ENCODE results near the gene PRKCQ. TPM values are rescaled to one million over a fixed set of nuclear protein-coding genes. Genes with fewer than 3 reads are reported as not detected.

Gene PRKCQ
- total and polyA plus RNA-seq, 2 of the 8 experiments (the other 6 are each of a cell fraction or from before 2014, with no cell fraction given): 9.1 to 22.6 TPM

DNA sequence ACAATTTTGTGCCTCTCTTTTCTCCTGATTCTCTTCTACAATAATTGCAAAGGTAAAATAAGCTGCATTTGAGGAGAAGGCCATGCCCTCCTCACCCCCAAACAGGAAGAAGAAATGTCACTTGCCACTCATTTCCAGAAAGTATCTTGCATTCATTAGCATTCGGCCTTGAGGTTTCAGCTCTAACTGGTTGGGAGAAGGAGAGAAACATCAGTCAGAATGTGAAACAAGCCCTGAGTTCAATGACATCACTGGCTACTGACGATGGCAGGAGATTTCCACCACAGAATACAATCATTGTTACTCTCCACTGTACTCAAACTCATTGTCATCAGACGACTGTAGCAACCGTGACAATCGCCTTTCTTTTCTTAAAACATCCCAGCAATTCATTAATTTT is 72.8 kb downstream of the PRKCQ start (continued):
- TF ChIP-seq, protein P1, sequence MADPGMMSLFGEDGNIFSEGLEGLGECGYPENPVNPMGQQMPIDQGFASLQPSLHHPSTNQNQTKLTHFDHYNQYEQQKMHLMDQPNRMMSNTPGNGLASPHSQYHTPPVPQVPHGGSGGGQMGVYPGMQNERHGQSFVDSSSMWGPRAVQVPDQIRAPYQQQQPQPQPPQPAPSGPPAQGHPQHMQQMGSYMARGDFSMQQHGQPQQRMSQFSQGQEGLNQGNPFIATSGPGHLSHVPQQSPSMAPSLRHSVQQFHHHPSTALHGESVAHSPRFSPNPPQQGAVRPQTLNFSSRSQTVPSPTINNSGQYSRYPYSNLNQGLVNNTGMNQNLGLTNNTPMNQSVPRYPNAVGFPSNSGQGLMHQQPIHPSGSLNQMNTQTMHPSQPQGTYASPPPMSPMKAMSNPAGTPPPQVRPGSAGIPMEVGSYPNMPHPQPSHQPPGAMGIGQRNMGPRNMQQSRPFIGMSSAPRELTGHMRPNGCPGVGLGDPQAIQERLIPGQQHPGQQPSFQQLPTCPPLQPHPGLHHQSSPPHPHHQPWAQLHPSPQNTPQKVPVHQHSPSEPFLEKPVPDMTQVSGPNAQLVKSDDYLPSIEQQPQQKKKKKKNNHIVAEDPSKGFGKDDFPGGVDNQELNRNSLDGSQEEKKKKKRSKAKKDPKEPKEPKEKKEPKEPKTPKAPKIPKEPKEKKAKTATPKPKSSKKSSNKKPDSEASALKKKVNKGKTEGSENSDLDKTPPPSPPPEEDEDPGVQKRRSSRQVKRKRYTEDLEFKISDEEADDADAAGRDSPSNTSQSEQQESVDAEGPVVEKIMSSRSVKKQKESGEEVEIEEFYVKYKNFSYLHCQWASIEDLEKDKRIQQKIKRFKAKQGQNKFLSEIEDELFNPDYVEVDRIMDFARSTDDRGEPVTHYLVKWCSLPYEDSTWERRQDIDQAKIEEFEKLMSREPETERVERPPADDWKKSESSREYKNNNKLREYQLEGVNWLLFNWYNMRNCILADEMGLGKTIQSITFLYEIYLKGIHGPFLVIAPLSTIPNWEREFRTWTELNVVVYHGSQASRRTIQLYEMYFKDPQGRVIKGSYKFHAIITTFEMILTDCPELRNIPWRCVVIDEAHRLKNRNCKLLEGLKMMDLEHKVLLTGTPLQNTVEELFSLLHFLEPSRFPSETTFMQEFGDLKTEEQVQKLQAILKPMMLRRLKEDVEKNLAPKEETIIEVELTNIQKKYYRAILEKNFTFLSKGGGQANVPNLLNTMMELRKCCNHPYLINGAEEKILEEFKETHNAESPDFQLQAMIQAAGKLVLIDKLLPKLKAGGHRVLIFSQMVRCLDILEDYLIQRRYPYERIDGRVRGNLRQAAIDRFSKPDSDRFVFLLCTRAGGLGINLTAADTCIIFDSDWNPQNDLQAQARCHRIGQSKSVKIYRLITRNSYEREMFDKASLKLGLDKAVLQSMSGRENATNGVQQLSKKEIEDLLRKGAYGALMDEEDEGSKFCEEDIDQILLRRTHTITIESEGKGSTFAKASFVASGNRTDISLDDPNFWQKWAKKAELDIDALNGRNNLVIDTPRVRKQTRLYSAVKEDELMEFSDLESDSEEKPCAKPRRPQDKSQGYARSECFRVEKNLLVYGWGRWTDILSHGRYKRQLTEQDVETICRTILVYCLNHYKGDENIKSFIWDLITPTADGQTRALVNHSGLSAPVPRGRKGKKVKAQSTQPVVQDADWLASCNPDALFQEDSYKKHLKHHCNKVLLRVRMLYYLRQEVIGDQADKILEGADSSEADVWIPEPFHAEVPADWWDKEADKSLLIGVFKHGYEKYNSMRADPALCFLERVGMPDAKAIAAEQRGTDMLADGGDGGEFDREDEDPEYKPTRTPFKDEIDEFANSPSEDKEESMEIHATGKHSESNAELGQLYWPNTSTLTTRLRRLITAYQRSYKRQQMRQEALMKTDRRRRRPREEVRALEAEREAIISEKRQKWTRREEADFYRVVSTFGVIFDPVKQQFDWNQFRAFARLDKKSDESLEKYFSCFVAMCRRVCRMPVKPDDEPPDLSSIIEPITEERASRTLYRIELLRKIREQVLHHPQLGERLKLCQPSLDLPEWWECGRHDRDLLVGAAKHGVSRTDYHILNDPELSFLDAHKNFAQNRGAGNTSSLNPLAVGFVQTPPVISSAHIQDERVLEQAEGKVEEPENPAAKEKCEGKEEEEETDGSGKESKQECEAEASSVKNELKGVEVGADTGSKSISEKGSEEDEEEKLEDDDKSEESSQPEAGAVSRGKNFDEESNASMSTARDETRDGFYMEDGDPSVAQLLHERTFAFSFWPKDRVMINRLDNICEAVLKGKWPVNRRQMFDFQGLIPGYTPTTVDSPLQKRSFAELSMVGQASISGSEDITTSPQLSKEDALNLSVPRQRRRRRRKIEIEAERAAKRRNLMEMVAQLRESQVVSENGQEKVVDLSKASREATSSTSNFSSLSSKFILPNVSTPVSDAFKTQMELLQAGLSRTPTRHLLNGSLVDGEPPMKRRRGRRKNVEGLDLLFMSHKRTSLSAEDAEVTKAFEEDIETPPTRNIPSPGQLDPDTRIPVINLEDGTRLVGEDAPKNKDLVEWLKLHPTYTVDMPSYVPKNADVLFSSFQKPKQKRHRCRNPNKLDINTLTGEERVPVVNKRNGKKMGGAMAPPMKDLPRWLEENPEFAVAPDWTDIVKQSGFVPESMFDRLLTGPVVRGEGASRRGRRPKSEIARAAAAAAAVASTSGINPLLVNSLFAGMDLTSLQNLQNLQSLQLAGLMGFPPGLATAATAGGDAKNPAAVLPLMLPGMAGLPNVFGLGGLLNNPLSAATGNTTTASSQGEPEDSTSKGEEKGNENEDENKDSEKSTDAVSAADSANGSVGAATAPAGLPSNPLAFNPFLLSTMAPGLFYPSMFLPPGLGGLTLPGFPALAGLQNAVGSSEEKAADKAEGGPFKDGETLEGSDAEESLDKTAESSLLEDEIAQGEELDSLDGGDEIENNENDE (IDR thresholded peaks at IDR 0.05; ENCODE audit: insufficient replicate concordance, low read length): no peak
- TF ChIP-seq RFX5 (IDR thresholded peaks at IDR 0.05; ENCODE audit: borderline replicate concordance, low read depth, low read length): no peak
- TF ChIP-seq, protein P2, sequence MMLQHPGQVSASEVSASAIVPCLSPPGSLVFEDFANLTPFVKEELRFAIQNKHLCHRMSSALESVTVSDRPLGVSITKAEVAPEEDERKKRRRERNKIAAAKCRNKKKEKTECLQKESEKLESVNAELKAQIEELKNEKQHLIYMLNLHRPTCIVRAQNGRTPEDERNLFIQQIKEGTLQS (IDR thresholded peaks at IDR 0.05; ENCODE audit: insufficient read depth, low read depth, low read length): no peak
